Body of pancreas (tissue), 4 donors: ENCODE data around the gene SAMD13. TPM values are rescaled to one million over a fixed set of nuclear protein-coding genes. Genes with fewer than 3 reads are reported as not detected.
A peak's percentile ranks its signal among the peaks of the same experiment; 100 is the strongest.
"Not testable (repeated sequence)": the region's sequence is repeated elsewhere in the genome, so short reads cannot be mapped to it uniquely, and the experiment has no call there.

Experiments
- ATAC-seq: fragments of 150-250 bp; one replicate; pipeline ENCODE4 v1.9.1; 2016
- DNase-seq, 4 donors: peaks; one replicate each; pipeline ENCODE4 v3.0.0-alpha.2; 2019
- H3K27ac ChIP-seq, 4 donors: fragments of 200-600 bp; sonication (generic); 1 replicate in 3 of 4; 2 replicates in 1 of 4; pipeline versions ENCODE4 v1.5.1 to v1.6.1; 2016 to 2019; ENCODE audit warnings: mild to moderate bottlenecking in 1 of 4, mixed read lengths in 1 of 4, moderate library complexity in 1 of 4
- H3K27me3 ChIP-seq, 2 donors: fragments of 200-600 bp; sonication (generic); one replicate each; pipeline ENCODE4 v1.6.0; 2016; ENCODE audit warnings: mild to moderate bottlenecking in 1 of 2
- H3K36me3 ChIP-seq, 2 donors: fragments of 200-600 bp; sonication (generic); replicated peaks in 1 of 2; 2 replicates each; pipeline ENCODE4 v1.5.1; 2016; ENCODE audit warnings: low read depth in 2 of 2; ENCODE audit not compliant: insufficient read depth in 1 of 2
- H3K4me1 ChIP-seq: fragments of 200-600 bp; sonication (generic); one replicate; pipeline ENCODE4 v1.6.0; 2016
- H3K4me3 ChIP-seq, 2 donors: fragments of 200-600 bp; sonication (generic); 1 replicate in 1 of 2; 2 replicates in 1 of 2; pipeline ENCODE4 v1.5.1; 2016 to 2019
- H3K9me3 ChIP-seq, 3 donors: fragments of 200-600 bp; sonication (generic); 1 replicate in 2 of 3; 2 replicates in 1 of 3; pipeline ENCODE4 v1.5.1; 2016
- CTCF ChIP-seq, 7 experiments: fragments of 450-650 bp in 4 of 7; fragments of 200-600 bp in 3 of 7; sonication (generic) in 3 of 7; IDR thresholded peaks; one replicate each; pipeline ENCODE4 v1.5.1; 2016 to 2019; ENCODE audit warnings: antibody characterized with exemption in 7 of 7
- POLR2A ChIP-seq, 3 donors: fragments of 450-650 bp; IDR thresholded peaks; one replicate each; pipeline ENCODE4 v1.6.1; 2016; ENCODE audit warnings: antibody characterized with exemption in 3 of 3, mild to moderate bottlenecking in 2 of 3
- WGBS, 2 donors: methylation state at CpG; one replicate each; pipeline ENCODE4 v1.1.5; 2017; 5-methylcytosine and 5-hydroxymethylcytosine counted together
- intact Hi-C: fragments of 100-400 bp; cut with DNase I; formaldehyde crosslinking; loops from one replicate; pipeline ENCODE4 v1.15.1; 2023
- total RNA-seq, 2 donors: library from RNA; depleted of rRNA; stranded (reverse); fragments of >200 nt; gene quantifications; one replicate each; pipeline ENCODE4 v1.1.0, GENCODE V29; 2016

SAMD13 gene
- total RNA-seq, 2 donors from 2014 or later = 0.66 to 1.3 TPM

GRCh38 chr1:84278905-84279304 lies 22.6 kb upstream of the SAMD13 start:
- Histone ChIP-seq H3K27me3 (no peaks in the 10 kb centered on the region), H3K4me1 (peaks cover 16% of the 10 kb centered on the region), H3K27ac (no peak overlapping the region), H3K36me3 (no peaks in the 10 kb centered on the region), H3K9me3 (no peaks in the 10 kb centered on the region), H3K4me3 (no peak overlapping the region)
- intact Hi-C loops = no loop called here
- TF ChIP-seq CTCF (IDR thresholded peaks at IDR 0.05) (no peak), POLR2A (IDR thresholded peaks at IDR 0.05) (no peak)
- DNase-seq (peak in 1 of 4 donors; percentile 13), ATAC-seq (peak; percentile 56)
- 15 to 26% methylated on average over 6 to 7 of the region's 7 CpGs for WGBS, 2 donors

- Histone ChIP-seq H3K4me3 (no peak overlapping the region), H3K27ac (no peak overlapping the region), H3K27me3 (no peaks in the 10 kb centered on the region), H3K36me3 (no peaks in the 10 kb centered on the region), H3K4me1 (peaks cover 16% of the 10 kb centered on the region), H3K9me3 (no peaks in the 10 kb centered on the region)
- no peak for TF ChIP-seq POLR2A (IDR thresholded peaks at IDR 0.05)
- TF ChIP-seq CTCF (IDR thresholded peaks at IDR 0.05) = no peak
- DNase-seq (no peak), ATAC-seq (no peak)
- intact Hi-C loops = no loop called here
These were observed 20.6 kb upstream of the SAMD13 start for GRCh38 chr1:84280912-84281311.

- TF ChIP-seq CTCF (IDR thresholded peaks at IDR 0.05) = no peak
- no peak for TF ChIP-seq POLR2A (IDR thresholded peaks at IDR 0.05)
- no peaks in the 10 kb centered on the region for H3K27me3 ChIP-seq
- peaks cover 15% of the 10 kb centered on the region for H3K4me1 ChIP-seq
- WGBS, 2 donors = 82 to 100% methylated on average over 1 of the region's 1 CpG
- peaks cover 0 to 4% (median 0%) of the 10 kb centered on the region in 3 donors for H3K9me3 ChIP-seq
- no peak overlapping the region for H3K4me3 ChIP-seq
- ATAC-seq = no peak
- intact Hi-C loops = no loop called here
- no peak for DNase-seq
- no peaks in the 10 kb centered on the region for H3K36me3 ChIP-seq
- no peak overlapping the region for H3K27ac ChIP-seq
These were observed 18.7 kb upstream of the SAMD13 start for GRCh38 chr1:84282780-84283333.

GRCh38 chr1:84283381-84283780 lies 18.1 kb upstream of the SAMD13 start:
- no peak for TF ChIP-seq POLR2A (IDR thresholded peaks at IDR 0.05)
- TF ChIP-seq CTCF (IDR thresholded peaks at IDR 0.05) = no peak
- Histone ChIP-seq H3K4me1 (peaks cover 10% of the 10 kb centered on the region), H3K9me3 (peaks cover 0 to 4% (median 0%) of the 10 kb centered on the region in 3 donors), H3K27me3 (no peaks in the 10 kb centered on the region), H3K27ac (no peak overlapping the region), H3K36me3 (no peaks in the 10 kb centered on the region), H3K4me3 (no peak overlapping the region)
- intact Hi-C loops = no loop called here
- 68 to 80% methylated on average over 1 of the region's 1 CpG for WGBS, 2 donors
- ATAC-seq = no peak
- DNase-seq = no peak

- TF ChIP-seq CTCF (IDR thresholded peaks at IDR 0.05) (no peak), POLR2A (IDR thresholded peaks at IDR 0.05) (no peak)
- intact Hi-C loops = no loop called here
- H3K4me1 ChIP-seq = no peaks in the 10 kb centered on the region
- H3K36me3 ChIP-seq = no peaks in the 10 kb centered on the region
- WGBS, 2 donors = 84 to 85% methylated on average over 1 of the region's 1 CpG
- H3K27me3 ChIP-seq = no peaks in the 10 kb centered on the region
- DNase-seq (no peak), ATAC-seq (no peak)
- no peak overlapping the region for H3K27ac ChIP-seq
- H3K9me3 ChIP-seq = peaks cover 0 to 4% (median 0%) of the 10 kb centered on the region in 3 donors
- no peak overlapping the region for H3K4me3 ChIP-seq
These were observed 15.4 kb upstream of the SAMD13 start for GRCh38 chr1:84286071-84286470.

GRCh38 chr1:84287389-84287788 lies 14.1 kb upstream of the SAMD13 start:
- H3K4me3 ChIP-seq, H3K9me3 ChIP-seq, intact Hi-C loops, H3K27me3 ChIP-seq, DNase-seq, H3K36me3 ChIP-seq, H3K4me1 ChIP-seq, ATAC-seq, H3K27ac ChIP-seq: not testable (repeated sequence)
- WGBS, 2 donors = 55 to 57% methylated on average over 3 of the region's 3 CpGs
